ENCODE measurements around the gene PLIN3. TPM values are rescaled to one million over a fixed set of nuclear protein-coding genes. Genes with fewer than 3 reads are reported as not detected.
"Not testable (repeated sequence)": the region's sequence is repeated elsewhere in the genome, so short reads cannot be mapped to it uniquely, and the experiment has no call there.

The PLIN3 gene
- total RNA-seq, 2 experiments from 2014 or later = 22.8 to 25.5 TPM

- Mint-ChIP-seq H3K27ac (no peak overlapping the region), H3K9me3 (no peaks in the 10 kb centered on the region)
- POLR2A ChIA-PET = interaction anchor here (0.6 to 1.0 kb wide), 2 partner anchors 13 to 42 kb away, joined by 3 to 5 read pairs; no protein-coding TSS in a partner anchor
Measured at GRCh38 chr19:4851551-4852290, 15.7 kb downstream of the PLIN3 start.

DNA sequence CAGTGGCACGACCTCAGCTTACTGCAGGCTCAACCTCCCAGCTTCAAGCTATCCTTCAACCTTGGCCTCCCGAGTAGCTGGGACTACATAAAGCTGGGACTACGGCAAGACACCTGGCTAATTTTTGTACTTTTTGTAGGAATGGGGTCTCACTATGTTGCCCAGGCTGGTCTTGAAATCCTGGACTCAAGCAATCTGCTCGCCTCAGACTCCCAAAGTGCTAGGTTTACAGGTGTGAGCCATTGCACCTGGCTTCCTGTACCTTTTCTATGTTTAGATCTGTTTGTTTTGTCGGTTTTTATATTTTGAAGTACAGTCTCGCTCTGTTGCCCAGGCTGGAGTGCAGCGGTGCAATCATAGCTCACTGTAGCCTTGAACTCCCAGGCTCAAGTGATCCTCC is 18.4 kb downstream of the PLIN3 start:
- no peak overlapping the region for H3K27ac Mint-ChIP-seq
- POLR2A ChIA-PET = no interaction called here
- H3K9me3 Mint-ChIP-seq = no peaks in the 10 kb centered on the region
- peaks cover 7% of the 10 kb centered on the region for H3K36me3 Mint-ChIP-seq
- H3K4me1 Mint-ChIP-seq = peaks cover 2% of the 10 kb centered on the region
- no peak for ATAC-seq (ENCODE audit: low read depth)
- DNase-seq = no peak
- H3K4me3 Mint-ChIP-seq = no peak overlapping the region
- no peaks in the 10 kb centered on the region for H3K27me3 Mint-ChIP-seq

More at GRCh38 chr19:4851551-4852290, 15.7 kb downstream of the PLIN3 start:
- H3K36me3 Mint-ChIP-seq = peaks cover 3% of the 10 kb centered on the region
- peaks cover 2% of the 10 kb centered on the region for H3K4me1 Mint-ChIP-seq
- peak; percentile 82 for ATAC-seq (ENCODE audit: low read depth)
- DNase-seq = peak; percentile 81
- no peak overlapping the region for H3K4me3 Mint-ChIP-seq
- H3K27me3 Mint-ChIP-seq = no peaks in the 10 kb centered on the region

- Mint-ChIP-seq H3K4me1 (peaks cover 2% of the 10 kb centered on the region), H3K9me3 (no peaks in the 10 kb centered on the region), H3K27me3 (no peaks in the 10 kb centered on the region), H3K4me3 (no peak overlapping the region), H3K27ac (no peak overlapping the region), H3K36me3 (peaks cover 9% of the 10 kb centered on the region)
- ATAC-seq (ENCODE audit: low read depth) (no peak), DNase-seq (no peak)
- POLR2A ChIA-PET = interaction anchor here (0.7 kb wide), 1 partner anchor 50 kb away, joined by 3 read pairs; no protein-coding TSS in a partner anchor
Measured at GRCh38 chr19:4847190-4847973, 20.1 kb downstream of the PLIN3 start.

DNA sequence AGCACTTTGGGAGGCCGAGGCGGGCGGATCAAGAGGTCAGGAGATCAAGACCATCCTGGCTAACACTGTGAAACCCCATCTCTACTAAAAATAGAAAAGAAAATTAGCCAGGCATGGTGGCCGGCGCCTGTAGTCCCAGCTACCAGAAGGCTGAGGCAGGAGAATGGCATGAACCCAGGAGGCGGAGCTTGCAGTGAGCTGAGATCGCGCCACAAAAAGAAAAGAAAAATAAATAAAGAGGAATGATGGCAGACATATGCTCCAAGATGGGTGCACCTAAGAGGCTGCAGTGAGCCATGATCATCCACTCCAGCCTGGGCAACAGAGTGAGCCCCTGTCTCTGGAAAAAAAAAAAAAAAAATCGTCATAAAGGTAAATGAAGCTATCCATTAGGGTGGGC is 21.5 kb downstream of the PLIN3 start:
- not testable (repeated sequence) for H3K27ac Mint-ChIP-seq; H3K4me3 Mint-ChIP-seq; H3K9me3 Mint-ChIP-seq; H3K36me3 Mint-ChIP-seq; DNase-seq; H3K4me1 Mint-ChIP-seq; H3K27me3 Mint-ChIP-seq; ATAC-seq (ENCODE audit: low read depth)
- POLR2A ChIA-PET = interaction anchor here (0.7 kb wide), 1 partner anchor 147 kb away, joined by 4 read pairs; no protein-coding TSS in a partner anchor

- Mint-ChIP-seq H3K27ac (no peak overlapping the region), H3K4me3 (no peak overlapping the region)
- POLR2A ChIA-PET = no interaction called here
Measured at GRCh38 chr19:4844348-4845179, 22.9 kb downstream of the PLIN3 start.

GRCh38 chr19:4843647-4843965 is 23.9 kb downstream of the PLIN3 start:
- no peak for DNase-seq
- Mint-ChIP-seq H3K27me3 (no peaks in the 10 kb centered on the region), H3K4me3 (no peak overlapping the region), H3K27ac (no peak overlapping the region), H3K9me3 (no peaks in the 10 kb centered on the region), H3K36me3 (peaks cover 9% of the 10 kb centered on the region), H3K4me1 (no peaks in the 10 kb centered on the region)
- POLR2A ChIA-PET = no interaction called here
- no peak for ATAC-seq (ENCODE audit: low read depth)

More at GRCh38 chr19:4844348-4845179, 22.9 kb downstream of the PLIN3 start:
- ATAC-seq (ENCODE audit: low read depth) (no peak), DNase-seq (no peak)
- Mint-ChIP-seq H3K36me3 (peaks cover 9% of the 10 kb centered on the region), H3K9me3 (no peaks in the 10 kb centered on the region), H3K4me1 (no peaks in the 10 kb centered on the region), H3K27me3 (no peaks in the 10 kb centered on the region)

DNA sequence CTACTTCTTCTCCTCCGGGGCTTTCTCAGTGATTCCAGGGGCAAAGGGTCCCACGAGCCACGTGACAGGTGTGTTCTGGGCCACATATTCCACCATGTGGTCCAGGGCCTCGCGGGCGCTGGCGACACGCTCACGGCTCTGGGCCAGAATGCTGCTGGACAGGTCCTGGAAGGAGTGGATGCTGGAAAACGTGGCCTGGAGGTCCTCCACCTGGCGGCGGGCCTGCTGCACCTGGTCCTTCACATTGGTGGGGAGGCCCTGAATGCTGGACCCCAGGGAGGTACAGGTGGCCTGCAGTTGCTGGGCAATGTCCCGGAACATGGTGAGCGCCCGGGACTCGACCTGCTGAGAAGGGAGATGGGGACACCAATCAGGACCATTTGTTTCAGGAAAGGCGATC is 28.3 kb downstream of the PLIN3 start:
- H3K4me3 Mint-ChIP-seq = no peak overlapping the region
- DNase-seq (no peak), ATAC-seq (ENCODE audit: low read depth) (no peak)
- H3K36me3 Mint-ChIP-seq = peaks cover 8% of the 10 kb centered on the region
- no peak overlapping the region for H3K27ac Mint-ChIP-seq
- no peaks in the 10 kb centered on the region for H3K4me1 Mint-ChIP-seq
- H3K27me3 Mint-ChIP-seq = no peaks in the 10 kb centered on the region
- POLR2A ChIA-PET = no interaction called here
- H3K9me3 Mint-ChIP-seq = no peaks in the 10 kb centered on the region

DNA sequence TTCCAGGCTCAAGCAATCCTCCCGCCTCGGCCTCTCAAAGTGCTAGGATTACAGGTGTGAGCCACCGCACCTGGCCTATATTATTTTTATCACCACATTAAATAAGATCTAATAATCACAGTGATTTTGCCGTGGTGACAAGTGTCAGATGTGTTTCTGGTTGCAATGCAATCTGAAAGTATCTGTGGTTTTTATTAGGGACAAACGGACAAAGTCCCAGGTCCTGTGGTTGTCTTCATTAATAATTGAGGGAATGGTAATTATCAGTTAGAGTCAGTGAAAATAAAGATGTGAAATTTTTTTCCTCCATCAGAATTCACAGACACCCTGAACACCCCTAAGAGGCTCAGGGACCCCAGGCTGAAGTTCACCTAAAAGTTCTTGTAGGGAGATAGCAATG is 34.7 kb downstream of the PLIN3 start:
- H3K4me3 Mint-ChIP-seq = peak overlapping the region; percentile 30
- no peak for ATAC-seq (ENCODE audit: low read depth)
- H3K27me3 Mint-ChIP-seq = no peaks in the 10 kb centered on the region
- POLR2A ChIA-PET = no interaction called here
- no peak overlapping the region for H3K27ac Mint-ChIP-seq
- no peaks in the 10 kb centered on the region for H3K9me3 Mint-ChIP-seq
- peaks cover 17% of the 10 kb centered on the region for H3K4me1 Mint-ChIP-seq
- peaks cover 10% of the 10 kb centered on the region for H3K36me3 Mint-ChIP-seq
- DNase-seq = no peak

GRCh38 chr19:4831979-4832340 is 35.5 kb downstream of the PLIN3 start:
- not testable (repeated sequence) for H3K36me3 Mint-ChIP-seq; H3K9me3 Mint-ChIP-seq; DNase-seq; H3K27me3 Mint-ChIP-seq; ATAC-seq (ENCODE audit: low read depth)
- Mint-ChIP-seq H3K27ac (peak overlapping the region; percentile 77), H3K4me1 (peaks cover 18% of the 10 kb centered on the region), H3K4me3 (peak overlapping the region; percentile 88)
- POLR2A ChIA-PET = interaction anchor here (0.7 kb wide), 1 partner anchor 35 kb away, joined by 6 read pairs; no protein-coding TSS in a partner anchor

- no peaks in the 10 kb centered on the region for H3K27me3 Mint-ChIP-seq
- H3K27ac Mint-ChIP-seq = peak within 1 kb of the TSS; percentile 83
- H3K4me3 Mint-ChIP-seq = peak within 1 kb of the TSS; percentile 88
- H3K36me3 Mint-ChIP-seq = peaks cover 9% of the 10 kb centered on the region
- POLR2A ChIA-PET = interaction anchor here (0.7 kb wide), 1 partner anchor 35 kb away, joined by 6 read pairs; no protein-coding TSS in a partner anchor
- peaks cover 18% of the 10 kb centered on the region for H3K4me1 Mint-ChIP-seq
- DNase-seq = peak; percentile 78
- ATAC-seq (ENCODE audit: low read depth) = peak; percentile 85
- no peaks in the 10 kb centered on the region for H3K9me3 Mint-ChIP-seq
Measured at GRCh38 chr19:4831304-4831978, 36.0 kb downstream of the PLIN3 start, which contains the start of gene TICAM1. TSS of gene TICAM1 (minus strand) at chr19:4831712. CDS start at chr19:4818377, 13,335 bp downstream.

GRCh38 chr19:4830768-4831265 is 36.6 kb downstream of the PLIN3 start:
- Mint-ChIP-seq H3K4me1 (peaks cover 18% of the 10 kb centered on the region), H3K36me3 (peaks cover 9% of the 10 kb centered on the region), H3K27ac (peak overlapping the region; percentile 83), H3K4me3 (peak overlapping the region; percentile 88), H3K27me3 (no peaks in the 10 kb centered on the region), H3K9me3 (no peaks in the 10 kb centered on the region)
- ATAC-seq (ENCODE audit: low read depth) = no peak
- POLR2A ChIA-PET = no interaction called here
- no peak for DNase-seq

DNA sequence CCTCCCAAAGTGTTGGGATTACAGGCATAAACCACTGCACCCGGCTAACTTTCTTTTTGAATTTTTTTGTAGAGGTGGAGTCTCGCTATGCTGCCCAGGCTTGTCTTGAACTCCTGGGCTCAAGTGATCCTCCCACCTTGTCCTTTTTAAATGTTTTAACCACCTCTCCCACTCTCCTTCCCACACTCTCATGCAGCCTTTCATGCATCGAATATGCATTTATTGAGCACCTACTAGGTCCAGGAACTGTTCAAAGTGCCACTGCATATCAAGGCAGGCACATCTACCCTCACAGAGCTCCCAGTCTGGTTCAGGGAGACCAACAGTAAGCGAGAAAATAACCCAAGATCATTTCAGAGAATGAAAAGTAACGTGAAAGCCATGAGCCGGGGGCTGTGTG is 37.1 kb downstream of the PLIN3 start:
- H3K4me3 Mint-ChIP-seq = peak overlapping the region; percentile 88
- no peaks in the 10 kb centered on the region for H3K9me3 Mint-ChIP-seq
- H3K27ac Mint-ChIP-seq = peak overlapping the region; percentile 83
- no peaks in the 10 kb centered on the region for H3K27me3 Mint-ChIP-seq
- no peak for DNase-seq
- H3K4me1 Mint-ChIP-seq = peaks cover 18% of the 10 kb centered on the region
- no peak for ATAC-seq (ENCODE audit: low read depth)
- H3K36me3 Mint-ChIP-seq = peaks cover 9% of the 10 kb centered on the region
- POLR2A ChIA-PET = no interaction called here

Measured in activated naive CD8-positive, alpha-beta T cell treated with anti-CD3 and anti-CD28 coated beads, Interleukin-2, amount 10 ng/mL, durations not matched to agents 7 days and 5 days (primary cell).